Esophagus squamous epithelium (tissue), 4 donors: Measurements from ENCODE around the gene PPT1.

Experiments
- POLR2A ChIP-seq, 4 donors: fragments of 450-650 bp; IDR thresholded peaks; one replicate each; pipeline ENCODE4 v1.6.1; 2017; ENCODE audit warnings: antibody characterized with exemption in 4 of 4, mild to moderate bottlenecking in 4 of 4, moderate library complexity in 3 of 4
- TF ChIP-seq, protein P1 (sequence below), 6 experiments: fragments of 450-650 bp in 4 of 6; fragments of 200-600 bp in 2 of 6; sonication (generic) in 2 of 6; IDR thresholded peaks; one replicate each; pipeline ENCODE4 v1.5.1; 2016 to 2019; ENCODE audit warnings: antibody characterized with exemption in 6 of 6, mild to moderate bottlenecking in 4 of 6, moderate library complexity in 4 of 6

DNA sequence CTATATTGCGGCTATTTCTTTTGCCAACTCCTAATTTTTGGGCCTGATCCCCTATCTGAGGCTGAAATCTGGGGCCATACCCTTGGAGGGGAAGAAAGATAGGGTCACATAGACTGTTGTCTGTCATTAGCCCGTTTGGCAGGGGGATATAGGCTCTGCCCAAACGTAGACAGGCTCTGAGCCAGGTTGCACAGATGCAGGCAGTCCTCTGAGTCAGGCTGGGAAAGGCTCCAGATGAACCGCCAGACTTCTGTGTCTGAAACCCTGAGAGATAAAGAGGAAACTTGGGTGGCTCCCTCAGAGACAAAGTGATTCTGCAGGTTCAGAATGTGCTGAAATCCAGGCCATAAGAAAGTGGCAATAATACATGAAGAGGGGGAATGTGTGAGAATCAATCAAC lies 60.5 kb downstream of the PPT1 start:
- TF ChIP-seq POLR2A (IDR thresholded peaks at IDR 0.05): no peak
- TF ChIP-seq, protein P1, sequence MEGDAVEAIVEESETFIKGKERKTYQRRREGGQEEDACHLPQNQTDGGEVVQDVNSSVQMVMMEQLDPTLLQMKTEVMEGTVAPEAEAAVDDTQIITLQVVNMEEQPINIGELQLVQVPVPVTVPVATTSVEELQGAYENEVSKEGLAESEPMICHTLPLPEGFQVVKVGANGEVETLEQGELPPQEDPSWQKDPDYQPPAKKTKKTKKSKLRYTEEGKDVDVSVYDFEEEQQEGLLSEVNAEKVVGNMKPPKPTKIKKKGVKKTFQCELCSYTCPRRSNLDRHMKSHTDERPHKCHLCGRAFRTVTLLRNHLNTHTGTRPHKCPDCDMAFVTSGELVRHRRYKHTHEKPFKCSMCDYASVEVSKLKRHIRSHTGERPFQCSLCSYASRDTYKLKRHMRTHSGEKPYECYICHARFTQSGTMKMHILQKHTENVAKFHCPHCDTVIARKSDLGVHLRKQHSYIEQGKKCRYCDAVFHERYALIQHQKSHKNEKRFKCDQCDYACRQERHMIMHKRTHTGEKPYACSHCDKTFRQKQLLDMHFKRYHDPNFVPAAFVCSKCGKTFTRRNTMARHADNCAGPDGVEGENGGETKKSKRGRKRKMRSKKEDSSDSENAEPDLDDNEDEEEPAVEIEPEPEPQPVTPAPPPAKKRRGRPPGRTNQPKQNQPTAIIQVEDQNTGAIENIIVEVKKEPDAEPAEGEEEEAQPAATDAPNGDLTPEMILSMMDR (IDR thresholded peaks at IDR 0.05): no peak
